SK-N-SH treated with all-trans-retinoic acid at 6 μM for 48 hours (cell line): Measurements from ENCODE around the gene SUPT4H1.

ENCODE experiments used
- ARNTL ChIP-seq: fragments of 450-650 bp; formaldehyde crosslinking; IDR thresholded peaks from 2 replicates; pipeline ENCODE4 v1.5.0; 2020; ENCODE audit warnings: low read depth, mild to moderate bottlenecking, moderate library complexity, borderline replicate concordance
- CREB5 ChIP-seq: fragments of 250-450 bp; sonication (Bioruptor Pico); IDR thresholded peaks from 2 replicates; pipeline ENCODE4 v1.5.1; 2020; ENCODE audit warnings: low read depth, mild to moderate bottlenecking, moderate library complexity
- CSRNP3 ChIP-seq: fragments of 250-450 bp; sonication (Bioruptor Pico); IDR thresholded peaks from 2 replicates; pipeline ENCODE4 v1.5.1; 2021; ENCODE audit warnings: mild to moderate bottlenecking, moderate library complexity
- ESRRG ChIP-seq: fragments of 250-450 bp; sonication (Bioruptor Pico); IDR thresholded peaks from 2 replicates; pipeline ENCODE4 v1.6.1; 2021; ENCODE audit warnings: mild to moderate bottlenecking
- OSR1 ChIP-seq: fragments of 250-450 bp; sonication (Bioruptor Pico); IDR thresholded peaks from 2 replicates; pipeline ENCODE4 v1.8.0; 2022; ENCODE audit warnings: moderate library complexity, mild to moderate bottlenecking, inconsistent platforms
- PATZ1 ChIP-seq: fragments of 250-450 bp; sonication (Bioruptor Pico); IDR thresholded peaks from 2 replicates; pipeline ENCODE4 v1.8.0; 2020; ENCODE audit warnings: mild to moderate bottlenecking, moderate library complexity, borderline replicate concordance
- PPARA ChIP-seq: fragments of 250-450 bp; sonication (Bioruptor Pico); IDR thresholded peaks from 2 replicates; pipeline ENCODE4 v1.5.0; 2020; ENCODE audit warnings: mild to moderate bottlenecking, borderline replicate concordance
- ZC3H10 ChIP-seq: fragments of 250-450 bp; sonication (Bioruptor Pico); IDR thresholded peaks from 2 replicates; pipeline ENCODE4 v1.5.1; 2021; ENCODE audit warnings: mild to moderate bottlenecking, moderate library complexity
- ZFP30 ChIP-seq: fragments of 450-650 bp; formaldehyde crosslinking; IDR thresholded peaks from 2 replicates; pipeline ENCODE4 v1.5.0; 2022; ENCODE audit warnings: mild to moderate bottlenecking, moderate library complexity

GRCh38 chr17:58379511-58379824 is 27.5 kb upstream of the SUPT4H1 start:
- no peak for TF ChIP-seq CSRNP3 (CRISPR knock-in tag)
- no peak for TF ChIP-seq ARNTL (CRISPR knock-in tag)
- no peak for TF ChIP-seq ZC3H10 (CRISPR knock-in tag)
- no peak for TF ChIP-seq CREB5 (CRISPR knock-in tag)
- no peak for TF ChIP-seq ESRRG
- TF ChIP-seq ZFP30 (CRISPR knock-in tag) = no peak
- TF ChIP-seq PPARA = no peak
- no peak for TF ChIP-seq OSR1 (CRISPR knock-in tag)
- TF ChIP-seq PATZ1 = no peak
